HG03139 (cell line): Measurements from ENCODE around the gene MCM9.
"Not testable (repeated sequence)": the region's sequence is repeated elsewhere in the genome, so short reads cannot be mapped to it uniquely, and the experiment has no call there.

ENCODE experiments used
- ATAC-seq: cut with Tn5 transposase; IDR thresholded peaks from one replicate; pipeline ENCODE4 v1.9.1; 2021; ENCODE audit not compliant: unreplicated experiment

MCM9 gene

DNA sequence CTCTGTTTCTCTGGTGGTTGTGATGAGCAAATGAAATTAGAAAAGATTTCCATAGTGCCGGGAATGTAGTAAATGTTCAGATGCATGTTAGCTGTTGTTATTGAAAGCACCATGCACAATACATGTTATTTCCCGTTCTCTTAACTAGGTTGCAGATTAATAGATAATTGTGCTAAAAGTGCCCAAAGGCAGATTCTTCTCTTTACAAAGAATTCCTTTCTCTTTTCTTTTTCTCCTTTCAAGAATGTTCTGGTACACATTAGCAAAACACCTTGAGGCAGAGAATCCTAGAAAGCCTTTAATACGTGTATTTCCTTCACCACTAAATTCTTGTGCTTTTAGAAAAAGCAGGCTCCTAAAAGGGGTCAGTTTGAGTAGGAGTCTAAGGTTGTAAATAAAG, 162.1 kb downstream of the MCM9 start:
- ATAC-seq, result no peak

GRCh38 chr6:118771253-118771652, 163.7 kb downstream of the MCM9 start:
- no peak for ATAC-seq

GRCh38 chr6:118770835-118771234, 164.1 kb downstream of the MCM9 start:
- no peak for ATAC-seq

DNA sequence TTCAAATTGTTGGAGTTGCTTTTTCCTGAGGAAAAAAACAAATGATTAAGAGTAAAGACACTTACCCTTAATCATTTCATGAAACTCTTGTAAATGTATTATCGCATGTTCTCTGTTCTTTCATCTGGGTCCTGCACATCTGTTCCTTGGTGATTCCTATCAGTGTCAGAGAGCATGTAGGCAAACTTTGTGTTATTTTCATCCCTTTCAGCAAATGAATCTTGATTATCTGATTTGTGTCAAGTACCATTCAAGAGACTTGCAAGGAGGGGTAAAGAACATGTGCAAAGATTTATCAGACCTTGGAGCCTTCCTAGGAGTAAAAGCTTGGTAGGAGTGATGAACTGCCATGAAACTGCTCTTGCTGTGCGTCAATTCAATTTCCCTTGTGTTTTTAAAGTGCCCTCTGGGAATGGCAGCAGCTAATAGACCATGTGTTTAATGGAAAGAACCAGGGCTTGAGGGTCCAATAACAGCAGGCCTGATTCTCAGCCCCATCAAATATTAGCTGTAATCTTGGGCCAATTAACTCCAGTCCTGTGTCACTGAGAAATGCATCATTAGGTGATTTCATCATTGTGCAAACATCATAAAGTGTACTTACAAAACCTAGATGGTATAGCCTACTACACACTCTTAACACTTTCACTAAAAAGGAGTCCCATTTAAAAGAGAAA, 164.7 kb downstream of the MCM9 start:
- ATAC-seq, result no peak

DNA sequence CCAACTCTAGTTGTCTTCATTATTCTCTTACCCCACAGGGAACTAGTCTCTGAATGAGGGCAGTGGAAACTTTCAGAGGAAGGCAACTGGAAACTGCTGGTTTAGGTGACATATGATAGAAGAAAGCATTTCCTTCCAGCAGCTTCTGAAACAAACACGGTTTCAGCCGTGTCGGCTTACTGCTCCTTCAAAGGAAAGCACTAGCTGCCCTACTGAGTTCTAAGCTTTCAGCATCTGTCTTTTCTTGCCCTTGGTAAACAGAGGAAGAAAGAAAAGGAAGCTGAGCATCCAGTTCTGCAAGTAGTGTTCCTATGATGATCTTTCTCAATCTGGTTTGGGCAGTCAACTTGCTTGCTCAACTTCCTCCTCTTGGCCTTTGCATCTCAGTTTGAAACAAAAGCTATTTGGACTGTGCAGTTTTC, 166.0 kb downstream of the MCM9 start:
- no peak for ATAC-seq

- no peak for ATAC-seq
Observed at GRCh38 chr6:118768441-118768840, 166.5 kb downstream of the MCM9 start.

DNA sequence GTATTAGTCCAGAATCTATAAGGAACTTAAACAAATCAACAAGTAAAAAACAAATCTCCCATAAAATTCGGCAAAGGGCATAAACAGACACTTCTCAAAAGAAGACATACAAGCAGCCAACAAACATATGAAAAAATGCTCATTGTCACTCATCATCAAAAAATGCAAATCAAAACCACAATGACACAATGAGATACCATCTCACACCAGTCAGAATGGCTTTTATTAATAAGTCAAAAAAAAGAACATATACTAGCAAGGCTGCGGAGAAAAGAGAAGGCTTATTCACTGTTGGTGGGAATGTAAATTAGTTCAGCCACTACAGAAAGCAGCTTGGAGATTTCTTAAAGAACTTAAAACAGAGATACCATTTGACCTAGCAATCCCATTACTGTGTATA, 169.6 kb downstream of the MCM9 start:
- ATAC-seq, result not testable (repeated sequence)

DNA sequence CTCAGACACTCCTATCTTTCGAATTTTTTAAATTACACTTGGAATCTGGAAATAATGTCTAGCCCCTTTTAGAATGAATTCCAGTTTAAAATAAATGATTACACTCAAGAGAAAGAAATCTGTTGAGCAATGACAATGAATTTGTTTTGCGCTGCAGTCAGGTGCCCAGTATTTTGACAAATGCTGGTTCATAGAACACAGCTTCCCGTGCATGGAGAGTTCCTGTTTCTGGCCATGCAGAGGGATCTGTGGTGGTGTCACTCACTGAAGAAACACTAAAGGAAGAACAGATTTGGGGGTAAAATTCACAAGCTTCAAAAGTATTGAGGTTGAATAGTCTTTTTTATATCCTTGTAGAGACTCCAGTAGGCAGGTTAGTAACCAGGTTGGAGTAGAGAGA, 170.2 kb downstream of the MCM9 start:
- no peak for ATAC-seq
